ENCODE measurements around the gene TMEM63A.

DNA sequence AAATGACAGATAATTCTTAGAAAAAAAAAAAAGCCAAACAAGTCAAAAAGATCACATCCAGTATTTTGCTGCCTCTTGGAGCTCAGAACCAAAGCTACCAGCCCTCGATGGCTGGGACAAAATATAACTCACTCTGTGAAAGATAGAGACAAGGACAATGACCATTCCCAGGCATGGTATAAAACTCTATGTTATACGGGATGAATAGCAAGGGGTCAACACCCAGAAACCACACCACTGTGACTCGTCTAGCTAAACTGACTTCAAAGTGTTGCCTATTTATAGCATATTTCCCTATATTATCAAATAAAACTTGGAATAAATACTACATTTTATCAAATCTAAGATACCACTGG, 10.1 kb downstream of the TMEM63A start:
- no peak for TF ChIP-seq POLR2A (IDR thresholded peaks at IDR 0.05)
- TF ChIP-seq CTCF (IDR thresholded peaks at IDR 0.05 in 4 of 5, conservative IDR thresholded peaks at IDR 0.05 in 1 of 5): no peak
